ENCODE results near the gene METTL6.

DNA sequence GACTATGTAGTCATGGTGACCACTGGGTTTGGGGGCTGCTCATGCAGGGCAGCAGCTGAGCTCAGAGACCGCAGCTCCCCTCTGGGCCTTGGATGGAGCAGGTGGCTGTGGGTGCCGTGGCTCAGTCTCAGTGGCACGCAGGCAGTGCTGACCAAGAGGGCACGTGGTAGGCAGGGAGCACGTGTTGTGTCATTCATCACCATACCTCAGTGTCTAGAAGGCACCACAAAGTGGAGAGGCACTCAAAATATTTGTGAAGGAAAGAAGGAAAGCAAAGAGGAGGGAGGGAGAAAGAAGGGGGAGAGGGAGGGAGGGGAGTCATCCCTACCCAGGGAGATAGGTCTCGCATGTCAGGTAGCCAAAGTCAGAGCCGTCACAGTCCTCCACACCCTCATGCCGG is 26.2 kb upstream of the METTL6 start:
- TF ChIP-seq YY1 (IDR thresholded peaks at IDR 0.05; ENCODE audit: insufficient read depth, insufficient read length) = no peak
- TF ChIP-seq ZNF274 (IDR thresholded peaks at IDR 0.05; ENCODE audit: low read depth, low read length) = no peak
- TF ChIP-seq SUZ12 (IDR thresholded peaks at IDR 0.05; ENCODE audit: extremely low read depth, insufficient read depth, insufficient read length) = no peak

Measured in NT2/D1 (cell line).